SK-N-SH (cell line): ENCODE results near the gene CISD3. TPM values are rescaled to one million over a fixed set of nuclear protein-coding genes. Genes with fewer than 3 reads are reported as not detected.

Source experiments
- CTCF ChIA-PET: fragments of 300-600, 350-600 bp; formaldehyde crosslinking; extraction: SDS; loops from one replicate; lab custom pipeline; 2021; lab: Yijun Ruan, JAX
- POLR2A ChIA-PET: fragments of 350-600 bp; sonication (Branson Sonifier 250); formaldehyde crosslinking; extraction: SDS; loops from one replicate; lab custom pipeline; 2020; ENCODE audit warnings: antibody characterized with exemption, inconsistent platforms; lab: Yijun Ruan, JAX
- DNase-seq: peaks from one replicate; pipeline ENCODE4 v3.0.0; 2012
- H2AFZ ChIP-seq: fragments of 200-600 bp; sonication (generic); 2 replicates; pipeline ENCODE4 v1.8.1; 2016; ENCODE audit warnings: antibody characterized with exemption, mild to moderate bottlenecking, low read depth
- H3F3A ChIP-seq: fragments of 200-600 bp; sonication (generic); replicated peaks from 2 replicates; pipeline ENCODE3; 2016; ENCODE audit warnings: antibody characterized with exemption, mild to moderate bottlenecking; ENCODE audit not compliant: insufficient read depth
- H3K27ac ChIP-seq, 2 experiments: fragments of 200-500 bp in 1 of 2; fragments of 200-600 bp in 1 of 2; sonication (Bioruptor generic) in 1 of 2; sonication (generic), shearing (Covaris generic) in 1 of 2; 2 replicates each; pipeline versions ENCODE4 v1.5.1 to v1.6.1; 2014 to 2016; ENCODE audit warnings: low read depth in 2 of 2, inconsistent platforms in 1 of 2, low read length in 1 of 2, mild to moderate bottlenecking in 1 of 2, mixed read lengths in 1 of 2
- H3K27me3 ChIP-seq: fragments of 200-600 bp; sonication (generic), shearing (Covaris generic); 2 replicates; pipeline ENCODE4 v1.6.1; 2016; ENCODE audit warnings: mixed run types; ENCODE audit not compliant: insufficient read depth
- H3K36me3 ChIP-seq, 2 experiments: fragments of 200-500 bp in 1 of 2; fragments of 200-600 bp in 1 of 2; sonication (Bioruptor generic) in 1 of 2; sonication (generic) in 1 of 2; replicated peaks in 1 of 2; 2 replicates each; pipeline versions ENCODE3 to v1.5.1; 2014 to 2016; ENCODE audit warnings: low read length in 1 of 2, mild to moderate bottlenecking in 1 of 2; ENCODE audit not compliant: insufficient read depth in 2 of 2, control insufficient read depth in 1 of 2
- H3K4me1 ChIP-seq, 2 experiments: fragments of 200-500 bp in 1 of 2; fragments of 200-600 bp in 1 of 2; sonication (Bioruptor generic) in 1 of 2; sonication (generic), shearing (Covaris generic) in 1 of 2; 2 replicates each; pipeline versions ENCODE4 v1.5.1 to v1.6.1; 2014 to 2016; ENCODE audit warnings: low read depth in 1 of 2, low read length in 1 of 2, mixed run types in 1 of 2; ENCODE audit not compliant: insufficient read depth in 2 of 2, control insufficient read depth in 1 of 2
- H3K4me2 ChIP-seq: fragments of 200-600 bp; sonication (generic), shearing (Covaris generic); 2 replicates; pipeline ENCODE4 v1.6.1; 2017; ENCODE audit warnings: mixed run types
- H3K4me3 ChIP-seq, 2 experiments: fragments of 200-500 bp in 1 of 2; fragments of 200-600 bp in 1 of 2; sonication (Bioruptor generic) in 1 of 2; sonication (generic), shearing (Covaris generic) in 1 of 2; 2 replicates each; pipeline versions ENCODE4 v1.5.1 to v1.8.1; 2014 to 2016; ENCODE audit warnings: low read depth in 2 of 2, inconsistent platforms in 1 of 2, low read length in 1 of 2, mild to moderate bottlenecking in 1 of 2, mixed read lengths in 1 of 2, moderate library complexity in 1 of 2
- H3K79me2 ChIP-seq: fragments of 200-600 bp; sonication (generic); 2 replicates; pipeline ENCODE4 v1.8.1; 2017; ENCODE audit warnings: mild to moderate bottlenecking; ENCODE audit not compliant: insufficient read depth
- H3K9ac ChIP-seq: fragments of 200-600 bp; sonication (generic); 2 replicates; pipeline ENCODE4 v1.6.1; 2017; ENCODE audit warnings: mixed run types
- H3K9me2 ChIP-seq: fragments of 200-600 bp; sonication (generic); 2 replicates; pipeline ENCODE4 v1.6.1; 2017; ENCODE audit warnings: mixed run types
- H3K9me3 ChIP-seq: fragments of 200-600 bp; sonication (generic); 2 replicates; pipeline ENCODE4 v1.6.1; 2017; ENCODE audit warnings: mixed run types, mild to moderate bottlenecking, moderate library complexity
- H4K20me1 ChIP-seq: fragments of 200-600 bp; sonication (generic); 2 replicates; pipeline ENCODE4 v1.6.1; 2017; ENCODE audit warnings: mild to moderate bottlenecking, mixed run types; ENCODE audit not compliant: insufficient read depth
- CHD2 ChIP-seq: fragments of 150-350 bp; IDR thresholded peaks from 2 replicates; pipeline ENCODE4 v1.6.1; 2018; ENCODE audit warnings: low read length; ENCODE audit not compliant: partially characterized antibody
- GABPA ChIP-seq: IDR thresholded peaks from 2 replicates; pipeline ENCODE4 v1.4.0; 2012; ENCODE audit warnings: low read depth, mild to moderate bottlenecking
- GATA2 ChIP-seq: sonication (generic); formaldehyde crosslinking; IDR thresholded peaks from 2 replicates; pipeline ENCODE4 v1.5.0; 2020; ENCODE audit warnings: mild to moderate bottlenecking, missing genetic modification reagents
- IRF3 ChIP-seq: fragments of 150-350 bp; IDR thresholded peaks from 2 replicates; pipeline ENCODE4 v1.6.1; 2016; ENCODE audit warnings: mild to moderate bottlenecking, low read depth, low read length
- JUND ChIP-seq: IDR thresholded peaks from 2 replicates; pipeline ENCODE4 v1.4.0; 2012
- MEF2A ChIP-seq: IDR thresholded peaks from 2 replicates; pipeline ENCODE4 v1.4.0; 2012; ENCODE audit warnings: low read depth, borderline replicate concordance
- MXI1 ChIP-seq: IDR thresholded peaks from 2 replicates; pipeline ENCODE4 v1.6.1; 2012; ENCODE audit warnings: mild to moderate bottlenecking, low read depth, low read length, improper control_type of control experiment
- NRF1 ChIP-seq: IDR thresholded peaks from 2 replicates; pipeline ENCODE4 v1.6.1; 2012; ENCODE audit warnings: low read depth, mild to moderate bottlenecking, low read length
- RCOR1 ChIP-seq: fragments of 150-350 bp; IDR thresholded peaks from 2 replicates; pipeline ENCODE4 v1.6.1; 2017; ENCODE audit warnings: antibody characterized with exemption, low read length
- RXRA ChIP-seq: IDR thresholded peaks from 2 replicates; pipeline ENCODE4 v1.4.0; 2012; ENCODE audit warnings: low read depth, mild to moderate bottlenecking, borderline replicate concordance
- SIN3A ChIP-seq: IDR thresholded peaks from 2 replicates; pipeline ENCODE4 v1.6.1; 2012; ENCODE audit warnings: low read depth, mild to moderate bottlenecking, low read length, moderate library complexity, borderline replicate concordance
- TAF1 ChIP-seq: IDR thresholded peaks from 2 replicates; pipeline ENCODE4 v1.6.1; 2012; ENCODE audit warnings: low read depth, mild to moderate bottlenecking, low read length, moderate library complexity, borderline replicate concordance
- WGBS: methylation state at CpG from one replicate; pipeline ENCODE4 v1.1.6; 2017; ENCODE audit warnings: low lambda C conversion rate; 5-methylcytosine and 5-hydroxymethylcytosine counted together
- polyA plus RNA-seq, 3 experiments: library from polyadenylated mRNA; depleted of rRNA; stranded (reverse); fragments of >200 nt; gene quantifications; 2 replicates each; pipeline ENCODE4 v1.2.3, GENCODE V29; 2012
- TF ChIP-seq, protein P1 (sequence below): IDR thresholded peaks from 2 replicates; pipeline ENCODE4 v1.4.0; 2012; ENCODE audit warnings: low read depth, borderline replicate concordance

Gene CISD3
- polyA plus RNA-seq, 1 of the 3 experiments (the other 2 are of a cell fraction) = 16.5 TPM

- ChIA-PET POLR2A (interaction anchor here (0.6 to 2.7 kb wide), 3 partner anchors 8 to 102 kb away, joined by 3 to 12 read pairs (median 4); partner anchors contain the start of gene RPL23), CTCF (interaction anchor here (1.5 to 3.7 kb wide), 2 partner anchors 16 to 74 kb away, joined by 4 to 30 read pairs; no protein-coding TSS in a partner anchor)
- Histone ChIP-seq H3K4me2 (peak overlapping the region; percentile 100), H3K4me3 (peak overlapping the region; percentile 91 to 93), H3K79me2 (peaks cover 65% of the 10 kb centered on the region), H3K9me3 (no peaks in the 10 kb centered on the region), H3K27me3 (no peaks in the 10 kb centered on the region), H3K9me2 (no peaks in the 10 kb centered on the region), H3K36me3 (peaks cover 4 to 5% of the 10 kb centered on the region in 2 experiments), H2AFZ (peak overlapping the region; percentile 61), H4K20me1 (peaks cover 16% of the 10 kb centered on the region), H3K27ac (peak overlapping the region; percentile 74 to 98; a peak in 3 of 4 replicates), H3K9ac (peak overlapping the region; percentile 72; the same call in 1 of the 2 replicates), H3F3A (peaks cover 3% of the 10 kb centered on the region), H3K4me1 (peaks cover under 1 to 31% of the 10 kb centered on the region in 2 experiments; a peak in 1 of 4 replicates)
- no peak for DNase-seq
- whole genome bisulfite sequencing = 32% methylated on average over 28 of the region's 28 CpGs
- TF ChIP-seq, protein P1, sequence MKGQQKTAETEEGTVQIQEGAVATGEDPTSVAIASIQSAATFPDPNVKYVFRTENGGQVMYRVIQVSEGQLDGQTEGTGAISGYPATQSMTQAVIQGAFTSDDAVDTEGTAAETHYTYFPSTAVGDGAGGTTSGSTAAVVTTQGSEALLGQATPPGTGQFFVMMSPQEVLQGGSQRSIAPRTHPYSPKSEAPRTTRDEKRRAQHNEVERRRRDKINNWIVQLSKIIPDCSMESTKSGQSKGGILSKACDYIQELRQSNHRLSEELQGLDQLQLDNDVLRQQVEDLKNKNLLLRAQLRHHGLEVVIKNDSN = no peak
- TF ChIP-seq SIN3A = peak; percentile 28; the same call in 1 of the 2 replicates
These were observed 20.4 kb downstream of the CISD3 start for GRCh38 chr17:38750312-38751121.

GRCh38 chr17:38751144-38751807, 21.1 kb downstream of the CISD3 start:
- H3K4me2 ChIP-seq = peak overlapping the region; percentile 100
- peaks cover 8% of the 10 kb centered on the region for H4K20me1 ChIP-seq
- peak overlapping the region; percentile 74 to 98; a peak in 3 of 4 replicates for H3K27ac ChIP-seq
- H3K36me3 ChIP-seq = peaks cover 11 to 12% of the 10 kb centered on the region in 2 experiments
- H3K4me1 ChIP-seq = peaks cover 0 to 24% of the 10 kb centered on the region in 2 experiments; a peak in 1 of 4 replicates
- ChIA-PET CTCF (interaction anchor here (1.0 to 3.7 kb wide), 4 partner anchors 16 to 402 kb away, joined by 3 to 30 read pairs (median 4); no protein-coding TSS in a partner anchor), POLR2A (interaction anchor here (0.6 to 2.7 kb wide), 7 partner anchors 9 to 118 kb away, joined by 3 to 12 read pairs (median 4); partner anchors contain the start of genes LASP1 and RPL23)
- H2AFZ ChIP-seq = peak overlapping the region; percentile 44
- WGBS = 2% methylated on average over 10 of the region's 10 CpGs
- peak overlapping the region; percentile 64; the same call in 1 of the 2 replicates for H3K9ac ChIP-seq
- DNase-seq = peak; percentile 39
- H3K9me2 ChIP-seq = no peaks in the 10 kb centered on the region
- peaks cover 63% of the 10 kb centered on the region for H3K79me2 ChIP-seq
- peaks cover 3% of the 10 kb centered on the region for H3F3A ChIP-seq
- peak overlapping the region; percentile 91 to 93 for H3K4me3 ChIP-seq
- no peaks in the 10 kb centered on the region for H3K9me3 ChIP-seq
- TF ChIP-seq CHD2 = no peak
- no peak for TF ChIP-seq NRF1
- TF ChIP-seq GATA2 (CRISPR knock-in tag) = no peak
- TF ChIP-seq RXRA = no peak
- TF ChIP-seq MEF2A = no peak
- no peak for TF ChIP-seq IRF3
- no peak for TF ChIP-seq TAF1
- no peak; the same call in 1 of the 2 replicates for TF ChIP-seq MXI1
- TF ChIP-seq GABPA = no peak; the same call in 1 of the 2 replicates
- no peak for TF ChIP-seq JUND
- TF ChIP-seq RCOR1 = no peak
- H3K27me3 ChIP-seq = no peaks in the 10 kb centered on the region
